Measurements from ENCODE around the gene LDHAL6B. TPM values are rescaled to one million over a fixed set of nuclear protein-coding genes. Genes with fewer than 3 reads are reported as not detected.

Gene LDHAL6B
- total and polyA plus RNA-seq, 9 of the 15 experiments (the other 6 are each of a cell fraction or from before 2014, with no cell fraction given) = not detected

DNA sequence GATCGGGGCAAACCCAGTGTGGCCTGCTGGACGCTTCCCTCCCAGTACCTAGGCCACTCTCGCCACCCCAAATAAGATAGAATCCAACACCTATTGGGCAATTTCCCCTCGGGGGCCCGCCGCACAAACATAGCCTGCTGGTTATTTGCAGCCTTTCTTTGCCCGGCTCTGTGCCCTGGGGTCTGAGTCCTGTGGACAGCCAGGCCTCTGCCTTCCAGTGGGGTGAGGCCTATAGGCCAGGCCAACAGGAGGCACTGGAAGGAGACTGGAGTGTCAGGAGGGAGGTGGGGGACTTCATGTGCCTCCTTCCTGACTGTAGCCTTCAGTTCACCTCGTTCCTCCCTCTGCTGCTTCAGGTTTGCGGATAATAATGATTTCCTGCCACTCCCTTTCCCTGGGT is 47.4 kb upstream of the LDHAL6B start:
- no peaks in the 10 kb centered on the region for H3K36me3 ChIP-seq (ENCODE audit: control insufficient read depth, insufficient read depth, low read length)
- FAIRE-seq = no peak

More for the DNA sequence above, 47.4 kb upstream of the LDHAL6B start:
- 0 out of 2 replicates have a peak, but pooled peaks cover 4% of the 10 kb centered on the region for H4K20me1 ChIP-seq (replicated peaks; ENCODE audit: control insufficient read depth, insufficient read depth, low read length)
- H3K9ac ChIP-seq (ENCODE audit: insufficient read depth in 1 of 2, low read depth in 2 of 2, low read length in 2 of 2) = no peak overlapping the region
- peaks cover 23 to 54% of the 10 kb centered on the region in 2 experiments for H3K27me3 ChIP-seq (ENCODE audit: control insufficient read depth in 2 of 2, insufficient read depth in 2 of 2, low read length in 2 of 2)
- no peak for TF ChIP-seq MXI1 (IDR thresholded peaks at IDR 0.05; ENCODE audit: low read depth, low read length)
- TF ChIP-seq YY1 (IDR thresholded peaks at IDR 0.05; ENCODE audit: borderline replicate concordance in 1 of 3, control insufficient read depth in 1 of 3, extremely low read depth in 1 of 3, insufficient read depth in 3 of 3, insufficient read length in 1 of 3, insufficient replicate concordance in 2 of 3, low read depth in 1 of 3, low read length in 2 of 3) = no peak
- no peak for TF ChIP-seq HNRNPL (IDR thresholded peaks at IDR 0.05; ENCODE audit: low read depth, low read length)
- TF ChIP-seq ERF (CRISPR knock-in tag; IDR thresholded peaks at IDR 0.05) = no peak
- TF ChIP-seq NONO (IDR thresholded peaks at IDR 0.05; ENCODE audit: low read depth in 2 of 2, low read length in 1 of 2) = no peak
- TF ChIP-seq, protein P1, sequence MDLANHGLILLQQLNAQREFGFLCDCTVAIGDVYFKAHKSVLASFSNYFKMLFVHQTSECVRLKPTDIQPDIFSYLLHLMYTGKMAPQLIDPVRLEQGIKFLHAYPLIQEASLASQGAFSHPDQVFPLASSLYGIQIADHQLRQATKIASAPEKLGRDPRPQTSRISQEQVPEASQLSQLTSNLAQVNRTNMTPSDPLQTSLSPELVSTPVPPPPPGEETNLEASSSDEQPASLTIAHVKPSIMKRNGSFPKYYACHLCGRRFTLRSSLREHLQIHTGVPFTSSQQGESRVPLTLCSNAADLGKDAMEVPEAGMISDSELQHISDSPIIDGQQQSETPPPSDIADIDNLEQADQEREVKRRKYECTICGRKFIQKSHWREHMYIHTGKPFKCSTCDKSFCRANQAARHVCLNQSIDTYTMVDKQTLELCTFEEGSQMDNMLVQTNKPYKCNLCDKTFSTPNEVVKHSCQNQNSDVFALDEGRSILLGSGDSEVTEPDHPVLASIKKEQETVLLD (IDR thresholded peaks at IDR 0.05) = no peak
- no peak for TF ChIP-seq ZNF12 (CRISPR knock-in tag; IDR thresholded peaks at IDR 0.05)
- no peak for TF ChIP-seq SIN3A (IDR thresholded peaks at IDR 0.05; ENCODE audit: borderline replicate concordance in 2 of 2, control insufficient read depth in 1 of 2, low read depth in 2 of 2, low read length in 2 of 2)
- H3K4me3 ChIP-seq = no peak overlapping the region
- no TSS peak for BruUV-seq (replicated peaks)
- DNase-seq (ENCODE audit: extremely low read depth in 1 of 4, low spot score in 3 of 4) (no peak), ATAC-seq (peak; percentile 44; the same call in 1 of the 3 replicates)
- 27% methylated on average over 9 of the region's 9 CpGs for WGBS (ENCODE audit: insufficient coverage, low coverage, missing lambda C conversion rate)
- ChIA-PET CTCF (ENCODE audit: low intra/inter-chr PET ratio) (no interaction called here), POLR2A (no interaction called here)
- in situ Hi-C loops (cut with MboI) (loop anchor here (10.0 kb wide), 1 partner anchor 934 kb away; no protein-coding TSS in a partner anchor), intact Hi-C loops (cut with micrococcal nuclease) (no loop called here)
- no peak overlapping the region for H2AFZ ChIP-seq (ENCODE audit: low read depth, low read length)
- no peaks in the 10 kb centered on the region for H3K9me1 ChIP-seq (ENCODE audit: control insufficient read depth, insufficient read depth, low read length)
- peaks cover 0 to 4% of the 10 kb centered on the region in 2 experiments; a peak in 1 of 5 replicates for H3K4me1 ChIP-seq (replicated peaks in 1 of 2; ENCODE audit: control insufficient read depth in 2 of 2, insufficient read depth in 2 of 2, low read length in 2 of 2)
- H3K79me2 ChIP-seq (ENCODE audit: control insufficient read depth, insufficient read depth, low read length) = no peaks in the 10 kb centered on the region
- no peak overlapping the region for H3K4me2 ChIP-seq (ENCODE audit: insufficient read depth, low read length)
- no peak overlapping the region for H3K27ac ChIP-seq (ENCODE audit: extremely low read depth, low read depth, low read length)
- H3K9me3 ChIP-seq (replicated peaks; ENCODE audit: control insufficient read depth, insufficient read depth, low read depth, low read length) = no peaks in the 10 kb centered on the region; the same call in 1 of the 2 replicates
